Suprapubic skin (tissue), 4 donors: ENCODE data around the gene OR11H1. TPM values are rescaled to one million over a fixed set of nuclear protein-coding genes. Genes with fewer than 3 reads are reported as not detected.
"Not testable (repeated sequence)": the region's sequence is repeated elsewhere in the genome, so short reads cannot be mapped to it uniquely, and the experiment has no call there.

Experiments used
- DNase-seq, 2 donors: peaks; one replicate each; pipeline ENCODE4 v3.0.0-alpha.2; 2019; ENCODE audit warnings: low spot score in 2 of 2
- H3K27ac ChIP-seq: fragments of 200-600 bp; sonication (generic); one replicate; pipeline ENCODE4 v1.5.1; 2019
- H3K27me3 ChIP-seq: fragments of 200-600 bp; sonication (generic); one replicate; pipeline ENCODE4 v1.5.1; 2019
- H3K36me3 ChIP-seq: fragments of 200-600 bp; sonication (generic); one replicate; pipeline ENCODE4 v1.5.1; 2019
- H3K4me1 ChIP-seq: fragments of 200-600 bp; sonication (generic); one replicate; pipeline ENCODE4 v1.5.1; 2019
- H3K4me3 ChIP-seq: fragments of 200-600 bp; sonication (generic); one replicate; pipeline ENCODE4 v1.5.1; 2019; ENCODE audit warnings: mild to moderate bottlenecking
- H3K9me3 ChIP-seq: fragments of 200-600 bp; sonication (generic); one replicate; pipeline ENCODE4 v1.5.1; 2019
- WGBS: methylation state at CpG from one replicate; pipeline ENCODE4 v1.1.5; 2018; 5-methylcytosine and 5-hydroxymethylcytosine counted together
- total RNA-seq, 4 donors: library from RNA; depleted of rRNA; stranded (reverse); fragments of >200 nt; gene quantifications; one replicate each; pipeline ENCODE4 v1.1.0, GENCODE V29; 2016

The OR11H1 gene
- not detected for total RNA-seq

- not testable (repeated sequence) for H3K4me3 ChIP-seq, H3K27me3 ChIP-seq, H3K36me3 ChIP-seq, DNase-seq, H3K9me3 ChIP-seq, H3K4me1 ChIP-seq, H3K27ac ChIP-seq
- no CpG with 5 or more reads among the region's 3 CpGs for WGBS
Measured at GRCh38 chr22:15527892-15528291, at the start of gene OR11H1. OR11H1 (plus strand) TSS chr22:15528192; CDS start chr22:15528192, 0 bp downstream.

- H3K27me3 ChIP-seq, H3K9me3 ChIP-seq, DNase-seq, H3K36me3 ChIP-seq, H3K27ac ChIP-seq, H3K4me3 ChIP-seq, H3K4me1 ChIP-seq: not testable (repeated sequence)
- WGBS = 100% methylated on average over 2 of the region's 30 CpGs
Measured at GRCh38 chr22:15509967-15510366, 18.0 kb upstream of the OR11H1 start.

GRCh38 chr22:15515896-15516295 is 12.1 kb upstream of the OR11H1 start:
- not testable (repeated sequence) for H3K36me3 ChIP-seq, DNase-seq
- no CpG with 5 or more reads among the region's 9 CpGs for WGBS

GRCh38 chr22:15553767-15554166 is 25.8 kb downstream of the OR11H1 start:
- not testable (repeated sequence) for H3K4me3 ChIP-seq, H3K4me1 ChIP-seq, DNase-seq, H3K9me3 ChIP-seq, H3K36me3 ChIP-seq, H3K27me3 ChIP-seq, H3K27ac ChIP-seq
- WGBS = 69% methylated on average over 17 of the region's 31 CpGs

More at GRCh38 chr22:15515896-15516295, 12.1 kb upstream of the OR11H1 start:
- not testable (repeated sequence) for H3K27ac ChIP-seq, H3K4me1 ChIP-seq, H3K27me3 ChIP-seq, H3K4me3 ChIP-seq, H3K9me3 ChIP-seq

GRCh38 chr22:15563461-15563860 is 35.5 kb downstream of the OR11H1 start:
- DNase-seq, H3K27ac ChIP-seq, H3K27me3 ChIP-seq, H3K4me3 ChIP-seq, H3K4me1 ChIP-seq, H3K36me3 ChIP-seq, H3K9me3 ChIP-seq: not testable (repeated sequence)
- WGBS = 91% methylated on average over 3 of the region's 10 CpGs

- not testable (repeated sequence) for H3K27me3 ChIP-seq, H3K4me1 ChIP-seq, H3K27ac ChIP-seq, H3K36me3 ChIP-seq, DNase-seq, H3K4me3 ChIP-seq, H3K9me3 ChIP-seq
Measured at GRCh38 chr22:15565063-15565462, 37.1 kb downstream of the OR11H1 start.

Other genes starting within 250 kb of the OR11H1 start
- not detected for gene POTEH, start 161.8 kb downstream of the OR11H1 start, total RNA-seq